Measurements from ENCODE around the gene PRKAG3. TPM values are rescaled to one million over a fixed set of nuclear protein-coding genes. Genes with fewer than 3 reads are reported as not detected.

The PRKAG3 gene
- total and polyA plus RNA-seq, 4 donors = 0.08 TPM; not detected in 3

DNA sequence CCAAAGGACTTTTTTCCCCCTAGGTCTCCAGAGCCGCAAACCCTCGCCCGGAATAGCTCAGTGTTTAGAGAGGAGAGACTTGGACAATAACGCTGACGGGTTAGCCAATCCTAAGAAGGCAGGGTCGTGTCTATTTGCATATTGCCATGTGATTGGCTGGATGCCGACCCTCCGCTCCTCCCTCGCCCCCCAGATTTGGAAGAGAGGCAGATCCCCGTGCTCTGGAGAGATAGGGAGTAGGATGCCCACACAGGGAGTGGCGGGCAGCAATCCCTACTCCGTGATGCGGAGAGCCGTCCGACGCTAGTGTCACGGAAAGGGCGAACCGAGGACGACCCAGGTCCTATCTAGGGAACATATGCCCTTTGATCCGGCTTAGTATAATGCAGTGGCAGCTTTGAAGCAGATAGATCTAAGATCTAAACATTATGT, 29.4 kb upstream of the PRKAG3 start:
- no peak overlapping the region for H3K9ac ChIP-seq (ENCODE audit: low read depth in 1 of 2, low read length in 2 of 2)
- H3K36me3 ChIP-seq (ENCODE audit: control insufficient read depth in 4 of 4, insufficient read depth in 3 of 4, low read depth in 1 of 4, low read length in 3 of 4) = no peaks in the 10 kb centered on the region
- H3K27me3 ChIP-seq (ENCODE audit: control insufficient read depth in 4 of 4, insufficient read depth in 4 of 4, low read length in 3 of 4) = peaks cover 4 to 16% (median 6%) of the 10 kb centered on the region in 4 donors
- peak overlapping the region in 1 of 3 donors; percentile 7 for H3K4me3 ChIP-seq (ENCODE audit: low read depth in 1 of 3, low read length in 3 of 3)
- 1% methylated on average over 21 of the region's 21 CpGs for WGBS
- no peak for DNase-seq (ENCODE audit: low spot score)
- peaks cover 0 to 20% (median 10%) of the 10 kb centered on the region in 4 donors for H3K4me1 ChIP-seq (ENCODE audit: control insufficient read depth in 4 of 4, insufficient read depth in 4 of 4, low read length in 3 of 4)
- no peaks in the 10 kb centered on the region for H3K9me3 ChIP-seq (ENCODE audit: control insufficient read depth in 4 of 4, low read length in 3 of 4)
- H3K27ac ChIP-seq (ENCODE audit: low read depth in 1 of 2, low read length in 2 of 2) = no peak overlapping the region
- TF ChIP-seq, protein P1, sequence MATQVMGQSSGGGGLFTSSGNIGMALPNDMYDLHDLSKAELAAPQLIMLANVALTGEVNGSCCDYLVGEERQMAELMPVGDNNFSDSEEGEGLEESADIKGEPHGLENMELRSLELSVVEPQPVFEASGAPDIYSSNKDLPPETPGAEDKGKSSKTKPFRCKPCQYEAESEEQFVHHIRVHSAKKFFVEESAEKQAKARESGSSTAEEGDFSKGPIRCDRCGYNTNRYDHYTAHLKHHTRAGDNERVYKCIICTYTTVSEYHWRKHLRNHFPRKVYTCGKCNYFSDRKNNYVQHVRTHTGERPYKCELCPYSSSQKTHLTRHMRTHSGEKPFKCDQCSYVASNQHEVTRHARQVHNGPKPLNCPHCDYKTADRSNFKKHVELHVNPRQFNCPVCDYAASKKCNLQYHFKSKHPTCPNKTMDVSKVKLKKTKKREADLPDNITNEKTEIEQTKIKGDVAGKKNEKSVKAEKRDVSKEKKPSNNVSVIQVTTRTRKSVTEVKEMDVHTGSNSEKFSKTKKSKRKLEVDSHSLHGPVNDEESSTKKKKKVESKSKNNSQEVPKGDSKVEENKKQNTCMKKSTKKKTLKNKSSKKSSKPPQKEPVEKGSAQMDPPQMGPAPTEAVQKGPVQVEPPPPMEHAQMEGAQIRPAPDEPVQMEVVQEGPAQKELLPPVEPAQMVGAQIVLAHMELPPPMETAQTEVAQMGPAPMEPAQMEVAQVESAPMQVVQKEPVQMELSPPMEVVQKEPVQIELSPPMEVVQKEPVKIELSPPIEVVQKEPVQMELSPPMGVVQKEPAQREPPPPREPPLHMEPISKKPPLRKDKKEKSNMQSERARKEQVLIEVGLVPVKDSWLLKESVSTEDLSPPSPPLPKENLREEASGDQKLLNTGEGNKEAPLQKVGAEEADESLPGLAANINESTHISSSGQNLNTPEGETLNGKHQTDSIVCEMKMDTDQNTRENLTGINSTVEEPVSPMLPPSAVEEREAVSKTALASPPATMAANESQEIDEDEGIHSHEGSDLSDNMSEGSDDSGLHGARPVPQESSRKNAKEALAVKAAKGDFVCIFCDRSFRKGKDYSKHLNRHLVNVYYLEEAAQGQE (IDR thresholded peaks at IDR 0.05) = no peak
- TF ChIP-seq, protein P2, sequence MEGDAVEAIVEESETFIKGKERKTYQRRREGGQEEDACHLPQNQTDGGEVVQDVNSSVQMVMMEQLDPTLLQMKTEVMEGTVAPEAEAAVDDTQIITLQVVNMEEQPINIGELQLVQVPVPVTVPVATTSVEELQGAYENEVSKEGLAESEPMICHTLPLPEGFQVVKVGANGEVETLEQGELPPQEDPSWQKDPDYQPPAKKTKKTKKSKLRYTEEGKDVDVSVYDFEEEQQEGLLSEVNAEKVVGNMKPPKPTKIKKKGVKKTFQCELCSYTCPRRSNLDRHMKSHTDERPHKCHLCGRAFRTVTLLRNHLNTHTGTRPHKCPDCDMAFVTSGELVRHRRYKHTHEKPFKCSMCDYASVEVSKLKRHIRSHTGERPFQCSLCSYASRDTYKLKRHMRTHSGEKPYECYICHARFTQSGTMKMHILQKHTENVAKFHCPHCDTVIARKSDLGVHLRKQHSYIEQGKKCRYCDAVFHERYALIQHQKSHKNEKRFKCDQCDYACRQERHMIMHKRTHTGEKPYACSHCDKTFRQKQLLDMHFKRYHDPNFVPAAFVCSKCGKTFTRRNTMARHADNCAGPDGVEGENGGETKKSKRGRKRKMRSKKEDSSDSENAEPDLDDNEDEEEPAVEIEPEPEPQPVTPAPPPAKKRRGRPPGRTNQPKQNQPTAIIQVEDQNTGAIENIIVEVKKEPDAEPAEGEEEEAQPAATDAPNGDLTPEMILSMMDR (IDR thresholded peaks at IDR 0.05; ENCODE audit: low read depth, low read length, missing input control) = no peak
- TF ChIP-seq, protein P3, sequence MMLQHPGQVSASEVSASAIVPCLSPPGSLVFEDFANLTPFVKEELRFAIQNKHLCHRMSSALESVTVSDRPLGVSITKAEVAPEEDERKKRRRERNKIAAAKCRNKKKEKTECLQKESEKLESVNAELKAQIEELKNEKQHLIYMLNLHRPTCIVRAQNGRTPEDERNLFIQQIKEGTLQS (IDR thresholded peaks at IDR 0.05) = no peak
- TF ChIP-seq FOXA2 (IDR thresholded peaks at IDR 0.05) = no peak
- TF ChIP-seq RAD21 (IDR thresholded peaks at IDR 0.05) = no peak
- TF ChIP-seq HNF4G (IDR thresholded peaks at IDR 0.05) = no peak
- TF ChIP-seq FOXA1 (IDR thresholded peaks at IDR 0.05) = no peak
- no peak for TF ChIP-seq EGR1 (IDR thresholded peaks at IDR 0.05; ENCODE audit: low read depth in 2 of 2)
- TF ChIP-seq YY1 (IDR thresholded peaks at IDR 0.05) = no peak
- TF ChIP-seq NR2F2 (IDR thresholded peaks at IDR 0.05) = no peak
- no peak for TF ChIP-seq TAF1 (conservative IDR thresholded peaks at IDR 0.05)
- no peak for TF ChIP-seq RXRA (IDR thresholded peaks at IDR 0.05)

DNA sequence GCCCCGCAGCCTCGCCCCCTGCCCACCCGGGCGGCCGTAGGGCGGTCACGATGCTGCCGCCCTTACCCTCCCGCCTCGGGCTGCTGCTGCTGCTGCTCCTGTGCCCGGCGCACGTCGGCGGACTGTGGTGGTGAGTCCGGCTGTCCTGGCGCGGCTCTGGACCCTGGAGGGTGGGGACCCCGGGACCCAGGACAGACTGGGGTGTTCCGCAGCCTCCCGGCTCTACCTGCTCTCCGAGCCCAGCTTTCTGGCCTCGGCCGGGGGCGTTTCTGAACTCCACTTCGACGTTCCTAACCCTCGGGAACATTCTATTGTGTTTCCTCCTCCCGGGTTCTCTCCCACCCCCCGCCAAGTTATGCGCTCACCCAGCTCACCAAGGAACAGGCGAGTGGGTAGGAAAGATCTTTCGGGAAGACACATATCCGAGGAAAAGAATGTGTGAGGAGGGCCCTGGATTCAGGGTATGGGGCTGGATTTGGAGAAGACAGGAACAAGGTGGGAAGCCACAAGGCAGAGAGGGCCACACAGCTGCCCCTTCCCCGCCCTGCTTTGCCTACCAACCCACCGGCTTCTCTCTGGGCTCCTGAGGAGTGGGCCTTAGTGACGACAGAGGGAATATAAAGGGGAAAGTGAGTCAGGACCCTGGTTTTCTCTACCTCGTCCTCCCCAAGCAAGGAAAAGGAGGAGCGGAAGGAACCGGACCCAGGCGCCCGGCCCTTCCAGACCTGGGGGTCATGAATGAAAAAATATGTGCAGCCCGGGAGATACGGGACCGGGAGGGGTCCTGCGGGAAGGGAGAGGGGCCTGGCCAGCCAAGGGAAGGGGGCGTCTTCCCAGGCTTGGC, 28.6 kb upstream of the PRKAG3 start:
- 6% methylated on average over 47 of the region's 47 CpGs for WGBS
- no peak for DNase-seq (ENCODE audit: low spot score)
- Histone ChIP-seq H3K4me3 (ENCODE audit: low read depth in 1 of 3, low read length in 3 of 3) (peak overlapping the region in 1 of 3 donors; percentile 45), H3K27ac (ENCODE audit: low read depth in 1 of 2, low read length in 2 of 2) (no peak overlapping the region), H3K27me3 (ENCODE audit: control insufficient read depth in 4 of 4, insufficient read depth in 4 of 4, low read length in 3 of 4) (peaks cover 4 to 19% (median 6%) of the 10 kb centered on the region in 4 donors), H3K36me3 (ENCODE audit: control insufficient read depth in 4 of 4, insufficient read depth in 3 of 4, low read depth in 1 of 4, low read length in 3 of 4) (no peaks in the 10 kb centered on the region), H3K9ac (ENCODE audit: low read depth in 1 of 2, low read length in 2 of 2) (no peak overlapping the region), H3K9me3 (ENCODE audit: control insufficient read depth in 4 of 4, low read length in 3 of 4) (no peaks in the 10 kb centered on the region), H3K4me1 (ENCODE audit: control insufficient read depth in 4 of 4, insufficient read depth in 4 of 4, low read length in 3 of 4) (peaks cover 0 to 20% (median 10%) of the 10 kb centered on the region in 4 donors)
- no peak for TF ChIP-seq HNF4A (conservative IDR thresholded peaks at IDR 0.05)
- no peak for TF ChIP-seq EGR1 (IDR thresholded peaks at IDR 0.05; ENCODE audit: low read depth in 2 of 2)
- no peak for TF ChIP-seq SP1 (IDR thresholded peaks at IDR 0.05)
- no peak for TF ChIP-seq NR2F2 (IDR thresholded peaks at IDR 0.05)
- TF ChIP-seq TAF1 (conservative IDR thresholded peaks at IDR 0.05) = no peak
